Stimulated activated effector memory CD8-positive, alpha-beta T cell treated with anti-CD3 and anti-CD28 coated beads, Interleukin-12 subunit alpha, Interleukin-12 subunit beta, amount 100 ng/mL, for 72 hours (primary cell): ENCODE data around the gene PDGFD.

Experiments used
- ATAC-seq: fragments of 150-1000 bp; cut with Tn5 transposase; 2 replicates; pipeline ENCODE4 v1.10.0; 2021
- DNase-seq, 2 donors: peaks; one replicate each; pipeline ENCODE4 v3.0.0; 2021 to 2022; ENCODE audit warnings: low spot score in 2 of 2
- H3K27ac Mint-ChIP-seq: one replicate; pipeline ENCODE4 v1.8.0; 2022; ENCODE audit warnings: mild to moderate bottlenecking, mixed read lengths
- H3K36me3 Mint-ChIP-seq: one replicate; pipeline ENCODE4 v1.8.0; 2022; ENCODE audit warnings: mild to moderate bottlenecking, mixed read lengths
- H3K4me1 Mint-ChIP-seq: one replicate; pipeline ENCODE4 v1.8.0; 2022; ENCODE audit warnings: mixed read lengths
- H3K4me3 Mint-ChIP-seq: one replicate; pipeline ENCODE4 v1.8.0; 2022; ENCODE audit warnings: mild to moderate bottlenecking, mixed read lengths
- H3K9me3 Mint-ChIP-seq: one replicate; pipeline ENCODE4 v1.8.0; 2022; ENCODE audit warnings: mixed read lengths

PDGFD gene

GRCh38 chr11:103928040-103928801 is 235.7 kb downstream of the PDGFD start:
- no peak overlapping the region for H3K27ac Mint-ChIP-seq
- H3K4me3 Mint-ChIP-seq: no peak overlapping the region
- no peaks in the 10 kb centered on the region for H3K4me1 Mint-ChIP-seq
- ATAC-seq (no peak), DNase-seq (no peak)
- H3K36me3 Mint-ChIP-seq: no peaks in the 10 kb centered on the region
- H3K9me3 Mint-ChIP-seq: no peaks in the 10 kb centered on the region

DNA sequence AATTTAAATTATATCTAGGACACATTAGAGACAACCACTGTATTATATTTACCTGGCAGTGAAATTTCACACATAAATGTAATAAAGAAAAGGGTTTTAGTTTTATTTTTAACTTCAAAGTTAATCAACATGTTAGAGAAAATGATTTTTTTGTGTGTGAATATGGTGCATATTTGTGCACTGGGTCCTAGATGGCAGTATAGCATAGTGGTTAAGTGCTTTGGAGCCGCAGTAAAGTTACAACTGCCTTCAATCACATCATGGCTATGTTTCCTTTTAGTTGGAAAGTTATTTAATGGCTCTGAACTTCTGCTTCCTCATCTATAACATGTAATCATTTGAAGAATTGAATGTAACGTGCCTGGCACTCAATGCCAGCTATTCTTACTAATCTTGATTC is 236.4 kb downstream of the PDGFD start:
- no peak overlapping the region for H3K4me3 Mint-ChIP-seq
- ATAC-seq (no peak), DNase-seq (no peak)
- no peaks in the 10 kb centered on the region for H3K4me1 Mint-ChIP-seq
- H3K9me3 Mint-ChIP-seq: no peaks in the 10 kb centered on the region
- no peaks in the 10 kb centered on the region for H3K36me3 Mint-ChIP-seq
- H3K27ac Mint-ChIP-seq: no peak overlapping the region

- Mint-ChIP-seq H3K4me1 (no peaks in the 10 kb centered on the region), H3K4me3 (no peak overlapping the region), H3K27ac (no peak overlapping the region), H3K9me3 (no peaks in the 10 kb centered on the region), H3K36me3 (no peaks in the 10 kb centered on the region)
- no peak for DNase-seq
- ATAC-seq: no peak
Measured at GRCh38 chr11:103926990-103927389, 237.0 kb downstream of the PDGFD start.

DNA sequence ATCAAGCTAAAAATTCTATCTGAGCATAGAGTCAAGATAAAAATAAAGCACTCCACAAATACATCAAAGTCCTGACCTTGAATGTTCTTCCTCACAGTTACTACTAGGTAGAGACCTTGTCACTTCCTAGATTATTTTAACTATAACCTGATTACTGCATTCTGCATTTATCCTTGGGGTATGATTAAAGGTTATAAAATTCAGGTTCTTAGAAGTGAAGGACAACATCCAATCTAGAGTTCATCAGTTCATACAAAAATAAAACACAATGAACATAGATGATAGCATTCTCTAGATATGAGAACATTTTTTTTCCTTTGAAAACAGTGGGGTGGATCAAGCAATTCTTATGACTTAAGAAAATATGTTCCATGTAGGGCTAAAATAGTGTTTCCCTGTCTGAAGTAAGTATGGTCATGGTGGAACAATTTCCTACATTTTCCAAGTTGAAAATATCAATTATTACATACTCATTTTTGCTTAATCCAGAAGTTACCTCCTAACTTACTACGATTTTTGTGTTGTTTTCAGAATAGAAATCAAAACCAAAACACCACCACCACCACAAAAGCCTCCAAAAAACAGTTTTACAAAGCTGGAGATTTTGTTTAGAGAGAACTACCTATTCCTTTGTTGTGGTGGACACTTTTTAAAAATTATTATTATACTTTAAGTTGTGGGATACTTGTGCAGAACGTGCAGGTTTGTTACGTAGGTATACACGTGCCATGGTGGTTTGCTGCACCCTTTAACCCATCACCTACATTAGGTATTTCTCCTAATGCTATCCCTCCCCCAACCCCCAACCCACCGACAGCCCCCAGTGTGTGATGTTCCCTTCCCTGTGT is 239.6 kb downstream of the PDGFD start:
- Mint-ChIP-seq H3K36me3 (no peaks in the 10 kb centered on the region), H3K4me3 (no peak overlapping the region), H3K9me3 (no peaks in the 10 kb centered on the region), H3K27ac (no peak overlapping the region), H3K4me1 (no peaks in the 10 kb centered on the region)
- DNase-seq (no peak), ATAC-seq (no peak)

- no peaks in the 10 kb centered on the region for H3K36me3 Mint-ChIP-seq
Measured at GRCh38 chr11:103923451-103923931, 240.5 kb downstream of the PDGFD start.

DNA sequence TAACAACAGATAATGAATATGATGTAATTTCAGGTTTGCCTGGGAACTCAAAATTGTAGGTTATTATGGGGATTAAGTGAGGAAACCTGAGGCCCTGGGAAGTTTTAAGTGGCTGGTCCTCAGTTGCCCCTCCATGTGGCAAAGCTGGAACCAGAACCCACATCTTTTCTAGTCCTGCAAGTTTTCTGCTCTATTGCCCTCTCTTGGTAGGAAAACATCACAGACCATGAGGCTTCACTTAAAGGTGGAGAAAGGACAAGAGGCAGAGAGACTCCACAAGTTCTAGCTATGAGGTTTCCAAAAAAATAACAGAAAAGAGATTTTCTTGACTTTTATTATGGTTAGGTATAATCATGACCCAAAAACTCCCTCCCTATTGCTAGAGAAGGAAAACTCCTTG is 243.0 kb downstream of the PDGFD start:
- DNase-seq: no peak

More at GRCh38 chr11:103923451-103923931, 240.5 kb downstream of the PDGFD start:
- no peak overlapping the region for H3K4me3 Mint-ChIP-seq
- no peak overlapping the region for H3K27ac Mint-ChIP-seq
- ATAC-seq: no peak
- DNase-seq: no peak
- H3K9me3 Mint-ChIP-seq: no peaks in the 10 kb centered on the region
- H3K4me1 Mint-ChIP-seq: no peaks in the 10 kb centered on the region

GRCh38 chr11:103920449-103920848 is 243.5 kb downstream of the PDGFD start:
- no peak for DNase-seq
- no peak overlapping the region for H3K4me3 Mint-ChIP-seq
- no peak overlapping the region for H3K27ac Mint-ChIP-seq
- no peaks in the 10 kb centered on the region for H3K4me1 Mint-ChIP-seq
- peak; percentile 32 for ATAC-seq
- no peaks in the 10 kb centered on the region for H3K36me3 Mint-ChIP-seq
- H3K9me3 Mint-ChIP-seq: no peaks in the 10 kb centered on the region

More for the DNA sequence above, 243.0 kb downstream of the PDGFD start:
- no peak for ATAC-seq
- no peak overlapping the region for H3K27ac Mint-ChIP-seq
- no peak overlapping the region for H3K4me3 Mint-ChIP-seq
- no peaks in the 10 kb centered on the region for H3K9me3 Mint-ChIP-seq
- H3K4me1 Mint-ChIP-seq: no peaks in the 10 kb centered on the region
- no peaks in the 10 kb centered on the region for H3K36me3 Mint-ChIP-seq

- Mint-ChIP-seq H3K27ac (no peak overlapping the region), H3K4me1 (no peaks in the 10 kb centered on the region), H3K36me3 (no peaks in the 10 kb centered on the region), H3K4me3 (no peak overlapping the region), H3K9me3 (peaks cover 17% of the 10 kb centered on the region)
- ATAC-seq (no peak), DNase-seq (no peak)
Measured at GRCh38 chr11:103910721-103911120, 253.2 kb downstream of the PDGFD start.

DNA sequence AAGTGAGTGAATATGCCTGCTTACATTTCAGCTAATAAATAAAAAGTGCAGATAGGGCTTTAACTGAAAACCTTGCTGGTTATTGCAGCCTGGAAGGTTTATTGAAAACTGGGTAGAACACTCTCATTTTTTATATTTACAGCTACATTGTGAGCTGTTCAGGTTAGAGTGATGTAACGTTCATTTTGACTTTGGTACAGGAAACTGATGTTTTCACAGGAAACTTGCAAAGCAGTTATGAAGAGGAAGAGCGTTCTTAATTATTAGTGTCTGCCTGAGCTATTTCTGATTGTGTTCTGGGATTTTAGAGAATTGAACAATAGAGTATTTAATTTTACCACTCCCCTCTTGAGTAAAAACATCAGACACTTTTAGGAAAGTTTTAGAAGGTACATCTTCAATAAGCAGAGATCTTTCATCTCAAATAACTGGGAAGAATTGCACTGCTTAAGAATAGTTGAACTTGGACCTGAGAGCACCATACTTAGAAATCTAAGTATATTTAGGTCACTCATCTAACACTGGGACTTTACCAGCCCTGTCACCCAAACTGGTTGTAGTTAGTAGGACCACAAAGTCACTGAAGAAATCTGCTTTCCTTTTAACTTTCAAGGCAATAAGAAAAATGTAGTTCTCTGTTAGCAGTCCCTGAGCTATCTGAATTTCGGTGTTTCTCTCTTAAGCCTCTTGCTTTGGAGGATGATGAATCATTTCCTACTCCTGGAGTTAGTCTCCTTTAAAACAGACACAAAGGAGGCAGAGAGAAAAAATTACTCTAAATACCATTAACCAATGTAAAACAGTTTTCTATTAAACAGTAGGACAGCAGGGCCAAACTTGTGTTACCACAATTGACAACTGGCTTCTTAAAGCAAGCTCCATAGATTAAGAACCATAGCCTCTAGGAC is 256.1 kb downstream of the PDGFD start:
- ATAC-seq (peak; percentile 32), DNase-seq (no peak)
- Mint-ChIP-seq H3K4me3 (no peak overlapping the region), H3K36me3 (no peaks in the 10 kb centered on the region), H3K4me1 (no peaks in the 10 kb centered on the region), H3K9me3 (peaks cover 6% of the 10 kb centered on the region), H3K27ac (no peak overlapping the region)

- Mint-ChIP-seq H3K9me3 (peaks cover 6% of the 10 kb centered on the region), H3K36me3 (no peaks in the 10 kb centered on the region), H3K27ac (no peak overlapping the region), H3K4me3 (no peak overlapping the region), H3K4me1 (no peaks in the 10 kb centered on the region)
- ATAC-seq: no peak
- DNase-seq: no peak
Measured at GRCh38 chr11:103907136-103907535, 256.8 kb downstream of the PDGFD start.

DNA sequence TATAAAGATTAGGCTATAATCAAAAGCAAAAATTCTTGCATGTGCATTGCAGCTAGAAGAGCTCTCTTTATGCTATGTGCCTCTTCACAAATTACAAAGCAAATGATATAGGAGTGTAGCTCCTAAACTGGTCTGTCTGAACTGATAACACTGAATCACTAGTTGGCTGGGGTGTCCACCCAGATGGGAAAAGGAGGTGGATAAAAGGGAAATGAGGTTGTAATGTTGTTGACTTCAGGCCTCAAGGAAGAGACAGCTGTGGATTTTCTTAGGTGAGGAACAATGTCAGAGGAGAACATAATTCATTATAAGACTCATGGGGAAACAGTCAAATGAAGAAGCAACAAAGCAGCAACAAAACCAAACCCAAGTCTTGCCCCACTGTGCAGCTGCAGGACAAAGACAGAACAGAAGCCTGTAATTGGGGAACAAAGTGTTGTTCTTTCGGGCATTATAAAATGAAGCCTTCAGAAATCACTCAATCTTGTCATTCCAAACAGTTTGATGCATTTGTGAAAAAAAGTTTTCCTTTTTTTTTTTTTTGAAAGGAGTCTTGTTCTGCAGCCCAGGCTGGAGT is 257.6 kb downstream of the PDGFD start:
- no peaks in the 10 kb centered on the region for H3K4me1 Mint-ChIP-seq

DNA sequence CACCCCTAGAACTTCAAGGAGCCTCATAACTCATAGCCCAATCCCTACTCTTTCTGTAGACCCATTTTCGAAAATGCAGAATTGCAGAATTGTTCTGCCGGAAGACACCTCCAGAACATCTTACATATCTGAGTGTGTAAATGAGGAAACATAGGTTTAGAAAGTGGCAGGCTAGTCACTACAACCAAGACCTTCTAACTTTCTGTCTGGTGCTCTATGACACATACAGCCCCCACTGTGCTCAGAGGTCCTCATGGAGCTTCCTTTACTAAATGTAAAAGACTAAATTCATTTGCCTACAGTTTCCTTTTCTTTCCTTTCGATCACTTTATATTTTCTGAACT is 259.7 kb downstream of the PDGFD start:
- Mint-ChIP-seq H3K9me3 (peaks cover 2% of the 10 kb centered on the region), H3K36me3 (no peaks in the 10 kb centered on the region), H3K27ac (no peak overlapping the region), H3K4me1 (no peaks in the 10 kb centered on the region), H3K4me3 (no peak overlapping the region)
- DNase-seq (no peak), ATAC-seq (no peak)

More for the DNA sequence above, 257.6 kb downstream of the PDGFD start:
- Mint-ChIP-seq H3K27ac (no peak overlapping the region), H3K9me3 (peaks cover 2% of the 10 kb centered on the region), H3K36me3 (no peaks in the 10 kb centered on the region), H3K4me3 (no peak overlapping the region)
- DNase-seq (no peak), ATAC-seq (no peak)

GRCh38 chr11:103903621-103904323 is 260.2 kb downstream of the PDGFD start:
- no peaks in the 10 kb centered on the region for H3K4me1 Mint-ChIP-seq
- ATAC-seq (no peak), DNase-seq (no peak)
- no peaks in the 10 kb centered on the region for H3K36me3 Mint-ChIP-seq
- H3K4me3 Mint-ChIP-seq: no peak overlapping the region
- peaks cover 2% of the 10 kb centered on the region for H3K9me3 Mint-ChIP-seq
- H3K27ac Mint-ChIP-seq: no peak overlapping the region

DNA sequence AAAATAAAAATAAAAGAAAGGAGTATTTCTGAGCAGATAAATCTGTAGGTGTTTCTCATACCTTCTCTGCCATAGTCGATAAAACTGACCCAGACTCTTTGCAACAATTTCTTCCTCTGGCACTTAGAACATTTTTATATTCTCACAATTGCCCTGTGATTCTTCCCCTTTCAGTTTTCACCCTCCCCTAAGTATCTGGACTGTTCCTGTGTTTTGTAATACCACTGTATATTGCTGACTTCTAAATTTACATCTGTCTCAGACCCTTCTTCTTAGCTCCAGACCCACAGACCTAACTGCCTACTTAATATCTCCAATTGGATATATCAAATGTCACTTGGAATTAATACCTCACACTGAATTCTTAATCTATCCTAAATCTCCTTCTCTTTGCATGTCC is 261.0 kb downstream of the PDGFD start:
- Mint-ChIP-seq H3K36me3 (no peaks in the 10 kb centered on the region), H3K9me3 (peaks cover 2% of the 10 kb centered on the region), H3K4me3 (no peak overlapping the region), H3K4me1 (no peaks in the 10 kb centered on the region), H3K27ac (no peak overlapping the region)
- ATAC-seq (no peak), DNase-seq (no peak)
